Measurements from ENCODE around the gene PIN1. TPM values are rescaled to one million over a fixed set of nuclear protein-coding genes. Genes with fewer than 3 reads are reported as not detected.
"Not testable (repeated sequence)": the region's sequence is repeated elsewhere in the genome, so short reads cannot be mapped to it uniquely, and the experiment has no call there.

The PIN1 gene
- total RNA-seq, 1 donor from 2014 or later = 57.1 TPM

- Mint-ChIP-seq H3K4me3 (no peak overlapping the region), H3K36me3 (ENCODE audit: low read depth) (no peaks in the 10 kb centered on the region), H3K4me1 (peaks cover 26% of the 10 kb centered on the region), H3K9me3 (no peaks in the 10 kb centered on the region), H3K27ac (no peak overlapping the region), H3K27me3 (no peaks in the 10 kb centered on the region)
- POLR2A ChIA-PET = interaction anchor here (0.6 to 1.2 kb wide), 4 partner anchors 20 to 1082 kb away, joined by 3 to 4 read pairs (median 4); partner anchors contain the start of genes CARM1, UBL5 and ZNF846
- DNase-seq (no peak), ATAC-seq (ENCODE audit: low read depth) (no peak)
- TF ChIP-seq CTCF (IDR thresholded peaks at IDR 0.05) = no peak
- CTCF ChIA-PET = no interaction called here
- intact Hi-C loops (cut with micrococcal nuclease) = no loop called here
These were observed 46.1 kb upstream of the PIN1 start for GRCh38 chr19:9789066-9789465.

- CTCF ChIA-PET; ATAC-seq (ENCODE audit: low read depth); intact Hi-C loops (cut with micrococcal nuclease); H3K27me3 Mint-ChIP-seq; H3K27ac Mint-ChIP-seq; H3K36me3 Mint-ChIP-seq (ENCODE audit: low read depth); DNase-seq; H3K9me3 Mint-ChIP-seq; H3K4me3 Mint-ChIP-seq: not testable (repeated sequence)
- POLR2A ChIA-PET = interaction anchor here (0.7 kb wide), 1 partner anchor 1629 kb away, joined by 3 read pairs; the partner anchor contains the start of gene RGL3
- peaks cover 24% of the 10 kb centered on the region for H3K4me1 Mint-ChIP-seq
These were observed 45.5 kb upstream of the PIN1 start for GRCh38 chr19:9789579-9789978.

- H3K36me3 Mint-ChIP-seq (ENCODE audit: low read depth); H3K27me3 Mint-ChIP-seq; POLR2A ChIA-PET; H3K9me3 Mint-ChIP-seq; CTCF ChIA-PET; ATAC-seq (ENCODE audit: low read depth); H3K27ac Mint-ChIP-seq; DNase-seq: not testable (repeated sequence)
- peak overlapping the region; percentile 88 for H3K4me3 Mint-ChIP-seq
- H3K4me1 Mint-ChIP-seq = peaks cover 17% of the 10 kb centered on the region
- intact Hi-C loops (cut with micrococcal nuclease) = loop anchor here (5.0 kb wide), 1 partner anchor 254 kb away; the partner anchor contains the start of gene ZNF426
These were observed 44.1 kb upstream of the PIN1 start for GRCh38 chr19:9791073-9791367.

- Mint-ChIP-seq H3K27ac (peak overlapping the region; percentile 87), H3K9me3 (no peaks in the 10 kb centered on the region), H3K4me3 (peak overlapping the region; percentile 88), H3K27me3 (no peaks in the 10 kb centered on the region), H3K36me3 (ENCODE audit: low read depth) (no peaks in the 10 kb centered on the region), H3K4me1 (peaks cover 17% of the 10 kb centered on the region)
- peak; percentile 59 for ATAC-seq (ENCODE audit: low read depth)
- intact Hi-C loops (cut with micrococcal nuclease) = loop anchor here (1.0 to 5.0 kb wide), 8 partner anchors 23 to 655 kb away; partner anchors contain the start of genes FBXL12, ZNF317, ZNF426 and ZNF561
- POLR2A ChIA-PET = no interaction called here
- TF ChIP-seq CTCF (IDR thresholded peaks at IDR 0.05) = no peak
- peak; percentile 80 for DNase-seq
- CTCF ChIA-PET = no interaction called here
These were observed 43.4 kb upstream of the PIN1 start for GRCh38 chr19:9791552-9792205.

DNA sequence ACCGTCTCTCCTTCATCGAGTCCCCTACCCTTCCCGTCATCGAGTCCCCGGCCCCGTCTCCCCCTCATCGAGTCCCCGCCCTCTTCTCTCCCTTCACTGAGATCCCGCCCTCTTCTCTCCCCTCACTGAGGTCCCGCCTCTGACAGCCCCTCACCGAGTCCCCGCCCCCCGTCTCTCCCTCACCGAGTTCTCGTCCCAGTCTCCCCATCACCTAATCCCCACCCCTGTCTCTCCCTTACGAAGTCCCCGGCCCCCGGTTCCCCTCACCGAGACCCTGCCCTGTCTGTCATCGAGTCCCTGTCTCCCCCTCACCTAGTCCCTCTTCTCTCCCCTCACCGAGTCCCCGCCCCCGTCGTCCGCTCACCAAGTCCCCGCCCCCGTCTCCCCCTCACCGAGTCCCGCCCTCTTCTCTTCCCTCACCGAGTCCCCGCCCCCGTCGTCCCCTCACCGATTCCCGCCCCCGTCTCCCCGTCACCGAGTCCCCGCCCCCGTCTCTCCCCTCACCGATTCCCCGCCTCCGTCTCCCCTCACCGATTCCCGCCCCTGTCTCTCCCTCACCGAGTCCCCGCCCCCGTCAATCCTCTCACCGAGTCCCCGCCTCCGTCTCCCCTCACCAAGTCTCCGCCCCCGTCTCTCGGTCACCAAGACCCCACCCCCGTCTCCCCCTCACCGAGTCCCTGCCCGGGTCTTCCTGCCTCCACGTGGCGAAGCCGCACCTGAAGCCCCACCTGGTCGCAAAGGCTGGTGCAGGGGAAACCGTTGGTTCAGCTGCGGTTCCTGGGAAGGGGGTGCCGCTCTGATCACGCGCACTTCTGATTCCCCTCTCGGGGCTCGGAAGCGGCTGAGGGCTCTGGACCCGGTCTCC is 42.7 kb upstream of the PIN1 start:
- Mint-ChIP-seq H3K27me3 (no peaks in the 10 kb centered on the region), H3K4me1 (peaks cover 17% of the 10 kb centered on the region), H3K9me3 (no peaks in the 10 kb centered on the region), H3K4me3 (peak overlapping the region; percentile 88), H3K36me3 (ENCODE audit: low read depth) (no peaks in the 10 kb centered on the region), H3K27ac (peak overlapping the region; percentile 87)
- intact Hi-C loops (cut with micrococcal nuclease) = loop anchor here (1.0 to 5.0 kb wide), 8 partner anchors 24 to 656 kb away; partner anchors contain the start of genes FBXL12, ZNF317, ZNF426 and ZNF561
- ChIA-PET CTCF (interaction anchor here (1.4 kb wide), 1 partner anchor 587 kb away, joined by 3 read pairs; no protein-coding TSS in a partner anchor), POLR2A (interaction anchor here (1.8 to 2.3 kb wide), 3 partner anchors 24 to 167 kb away, joined by 6 to 16 read pairs (median 7); partner anchors contain the start of genes FBXL12 and ZNF846)
- no peak for TF ChIP-seq CTCF (IDR thresholded peaks at IDR 0.05)
- peak; percentile 83 for DNase-seq
- peak; percentile 62 for ATAC-seq (ENCODE audit: low read depth)
